HG02571 (cell line): ENCODE results near the gene NAP1L4.
"Not testable (repeated sequence)": the region's sequence is repeated elsewhere in the genome, so short reads cannot be mapped to it uniquely, and the experiment has no call there.

Experiments used
- ATAC-seq: cut with Tn5 transposase; IDR thresholded peaks from one replicate; pipeline ENCODE4 v1.9.1; 2021; ENCODE audit warnings: mild to moderate bottlenecking, moderate library complexity; ENCODE audit not compliant: unreplicated experiment

NAP1L4 gene

DNA sequence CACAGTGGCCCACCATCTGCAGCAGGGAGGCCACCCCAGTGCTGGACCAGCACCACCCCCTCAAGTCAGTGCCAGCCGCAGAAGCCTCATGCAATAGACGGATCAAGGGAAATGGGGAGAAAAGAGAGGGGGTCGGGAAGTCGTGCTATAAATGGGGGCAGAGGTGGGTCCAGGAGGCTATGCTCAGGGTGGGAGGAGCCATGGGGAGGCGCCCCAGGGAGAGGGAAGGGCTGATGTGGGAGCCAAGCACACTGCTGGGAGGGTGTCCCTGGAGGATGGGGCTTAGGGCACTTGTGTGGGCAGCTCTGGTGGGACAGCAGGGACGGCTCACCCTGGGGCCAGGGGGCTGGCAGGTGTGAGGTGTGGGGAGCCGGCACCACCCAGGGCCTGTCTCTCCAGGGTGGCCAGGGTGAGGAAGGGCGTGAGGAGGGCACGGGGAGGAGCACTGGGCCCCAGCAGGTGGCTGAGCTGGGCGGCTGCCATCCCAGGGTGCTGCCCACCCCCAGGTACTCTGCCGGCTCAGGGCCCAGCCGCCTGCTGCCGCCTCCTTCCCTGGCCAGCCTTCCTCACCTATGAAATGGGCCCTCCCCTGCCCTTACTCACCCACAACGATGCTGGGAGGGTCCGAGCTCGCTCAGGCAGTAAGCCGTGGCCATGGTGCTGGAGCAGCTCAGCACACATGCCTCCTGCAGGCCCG, 80.9 kb downstream of the NAP1L4 start:
- no peak for ATAC-seq

DNA sequence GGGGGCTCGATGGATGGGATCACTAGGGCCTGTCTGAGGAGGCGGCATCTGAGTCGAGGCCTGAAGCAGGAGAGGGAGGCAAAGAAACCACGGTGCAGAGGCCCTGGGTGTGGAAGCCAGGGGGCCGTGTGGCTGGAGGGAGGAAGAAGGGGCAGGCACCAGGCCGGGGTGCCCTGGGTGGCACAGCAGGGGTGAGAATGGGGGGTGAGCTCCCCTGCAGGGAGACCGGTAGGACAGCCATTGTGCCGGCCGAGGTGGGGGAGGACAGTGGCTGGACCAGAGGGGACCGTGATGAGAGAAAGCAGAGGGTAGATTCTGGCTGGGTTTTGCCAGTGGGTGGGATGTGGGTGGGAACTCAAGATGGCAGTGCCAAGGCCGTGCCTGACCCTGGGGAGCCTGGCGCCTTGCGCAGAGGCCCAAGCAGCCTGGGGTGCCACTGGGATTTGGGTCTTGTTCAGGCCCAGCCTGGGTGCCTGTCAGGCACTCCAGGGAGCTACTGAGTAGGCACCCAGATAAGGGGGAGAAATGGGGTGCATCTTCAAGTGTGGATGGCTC, 81.7 kb downstream of the NAP1L4 start:
- ATAC-seq: no peak

DNA sequence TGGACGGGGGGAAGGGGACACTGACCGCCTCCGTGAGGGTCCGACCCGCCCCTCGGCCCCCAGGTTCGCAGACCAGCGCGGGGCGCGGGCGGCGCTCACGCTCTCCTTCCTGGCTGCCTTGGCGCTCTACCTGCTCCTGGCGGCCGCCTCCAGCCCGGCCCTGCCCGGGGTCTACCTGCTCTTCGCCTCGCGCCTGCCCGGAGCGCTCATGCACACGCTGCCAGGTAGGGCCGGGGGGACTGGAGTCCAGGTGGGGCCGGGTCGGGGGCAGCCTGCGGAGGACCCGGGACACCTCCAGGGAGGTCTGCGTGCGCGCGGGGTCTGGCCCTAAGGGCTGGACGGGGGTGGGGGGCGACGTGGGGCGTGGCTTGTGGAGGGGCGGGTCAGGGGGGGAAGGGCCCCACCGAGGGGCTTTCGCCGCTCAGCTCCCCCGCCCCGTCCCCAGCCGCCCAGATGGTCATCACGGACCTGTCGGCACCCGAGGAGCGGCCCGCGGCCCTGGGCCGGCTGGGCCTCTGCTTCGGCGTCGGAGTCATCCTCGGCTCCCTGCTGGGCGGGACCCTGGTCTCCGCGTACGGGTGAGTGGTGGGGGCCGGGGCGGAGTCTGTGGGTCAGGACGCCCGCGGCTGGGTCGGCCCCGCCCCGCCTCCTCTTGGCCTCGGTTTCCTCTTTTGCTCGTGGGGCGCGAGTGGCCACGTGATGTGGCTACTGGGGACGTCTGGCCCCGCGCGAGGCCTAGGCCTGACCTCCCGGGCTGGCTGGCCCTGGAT, 82.8 kb downstream of the NAP1L4 start:
- ATAC-seq: no peak

DNA sequence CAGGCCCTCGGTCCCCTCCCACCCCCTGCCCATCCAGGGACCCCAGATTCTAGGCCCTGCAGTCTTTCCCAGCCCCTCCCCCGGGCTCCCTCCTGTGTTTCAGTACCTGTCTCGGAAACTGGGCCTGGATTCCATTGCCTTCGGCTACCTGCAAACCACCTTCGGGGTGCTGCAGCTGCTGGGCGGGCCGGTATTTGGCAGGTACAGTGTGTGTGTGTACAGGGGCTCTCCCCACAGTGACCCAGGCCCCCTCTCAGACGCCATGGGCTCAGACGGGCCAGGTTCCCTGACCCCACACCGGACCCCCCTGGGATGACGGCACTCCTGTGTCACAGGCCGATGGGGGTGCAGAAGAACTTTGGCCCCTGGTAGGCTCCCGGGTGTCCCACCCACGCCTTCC, 84.0 kb downstream of the NAP1L4 start:
- ATAC-seq: no peak

DNA sequence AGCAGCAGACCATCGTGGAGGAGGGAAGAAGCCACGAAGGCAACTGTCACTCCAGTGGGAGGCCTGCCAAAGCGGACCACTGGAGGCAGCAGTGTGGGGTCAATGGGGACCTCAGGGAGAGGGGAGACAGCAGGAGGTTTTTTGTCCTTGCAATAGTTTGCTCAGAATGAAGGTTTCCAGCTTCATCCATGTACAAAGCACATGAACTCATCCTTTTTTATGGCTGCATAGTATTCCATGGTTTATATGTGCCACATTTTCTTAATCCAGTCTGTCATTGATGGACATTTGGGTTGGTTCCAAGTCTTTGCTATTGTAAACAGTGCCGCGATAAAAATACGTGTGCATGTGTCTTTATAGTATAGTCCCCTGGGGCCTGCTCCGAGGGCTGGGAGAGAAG, 86.8 kb downstream of the NAP1L4 start:
- ATAC-seq: not testable (repeated sequence)

DNA sequence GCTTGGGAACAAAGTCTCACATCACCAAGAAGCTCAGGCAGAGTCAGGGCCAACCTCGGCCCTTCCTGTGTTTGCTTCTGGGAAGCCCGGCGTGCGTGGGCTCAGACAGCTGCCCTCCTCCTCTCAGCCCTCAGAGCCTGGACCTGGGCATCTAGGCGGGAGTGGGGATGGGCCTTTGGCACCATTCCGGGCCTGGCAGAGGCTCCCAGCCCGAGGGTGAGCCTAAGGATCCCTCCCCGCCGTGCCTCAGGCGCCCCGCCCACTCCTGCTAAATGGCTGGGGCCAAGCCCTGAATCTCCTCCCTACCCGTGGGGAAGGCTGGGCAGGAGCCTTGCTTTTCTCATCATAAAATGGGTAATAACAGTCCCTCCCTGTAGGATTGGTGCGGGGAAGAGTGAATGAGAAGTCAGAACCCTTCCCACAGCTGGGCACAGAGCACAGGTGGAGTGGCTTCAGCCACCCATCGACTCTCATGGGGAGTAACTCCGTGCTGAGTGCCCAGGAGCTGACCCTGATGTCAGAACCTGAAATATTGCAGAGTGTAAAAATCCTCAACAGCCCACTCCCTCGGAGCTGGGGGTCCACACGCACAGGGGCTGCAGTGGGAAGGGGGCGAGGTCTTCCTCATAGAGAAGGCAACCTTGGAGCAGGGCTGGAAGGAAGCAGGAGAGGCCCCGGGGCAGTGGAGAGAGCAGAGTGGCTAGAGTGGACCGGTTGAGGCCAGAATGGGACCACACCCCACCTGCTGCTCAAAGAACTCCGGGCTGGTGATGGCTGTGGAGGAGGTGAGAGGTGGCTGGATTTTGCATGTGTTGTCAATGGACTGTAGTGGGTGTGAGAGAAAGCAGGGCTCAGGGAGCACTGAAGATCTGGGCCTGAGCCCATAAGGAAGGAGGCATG, 87.7 kb downstream of the NAP1L4 start:
- no peak for ATAC-seq

DNA sequence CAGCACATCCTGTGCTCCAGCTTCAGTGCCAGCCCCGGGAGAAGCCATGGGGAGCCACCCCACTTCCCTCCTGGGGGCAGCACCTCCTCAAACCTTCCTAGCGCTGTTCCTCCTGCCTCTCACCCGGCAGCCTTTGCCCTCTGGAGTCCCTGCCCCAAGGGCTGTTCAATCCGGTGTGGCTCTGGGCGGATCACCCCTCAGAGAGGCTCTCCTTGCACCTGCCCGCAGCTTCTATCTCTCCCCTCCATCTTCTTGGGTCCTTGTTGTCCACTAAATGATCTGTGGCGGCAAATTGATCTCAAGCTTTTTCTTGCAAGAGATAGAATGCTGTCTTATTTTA, 88.5 kb downstream of the NAP1L4 start:
- no peak for ATAC-seq

DNA sequence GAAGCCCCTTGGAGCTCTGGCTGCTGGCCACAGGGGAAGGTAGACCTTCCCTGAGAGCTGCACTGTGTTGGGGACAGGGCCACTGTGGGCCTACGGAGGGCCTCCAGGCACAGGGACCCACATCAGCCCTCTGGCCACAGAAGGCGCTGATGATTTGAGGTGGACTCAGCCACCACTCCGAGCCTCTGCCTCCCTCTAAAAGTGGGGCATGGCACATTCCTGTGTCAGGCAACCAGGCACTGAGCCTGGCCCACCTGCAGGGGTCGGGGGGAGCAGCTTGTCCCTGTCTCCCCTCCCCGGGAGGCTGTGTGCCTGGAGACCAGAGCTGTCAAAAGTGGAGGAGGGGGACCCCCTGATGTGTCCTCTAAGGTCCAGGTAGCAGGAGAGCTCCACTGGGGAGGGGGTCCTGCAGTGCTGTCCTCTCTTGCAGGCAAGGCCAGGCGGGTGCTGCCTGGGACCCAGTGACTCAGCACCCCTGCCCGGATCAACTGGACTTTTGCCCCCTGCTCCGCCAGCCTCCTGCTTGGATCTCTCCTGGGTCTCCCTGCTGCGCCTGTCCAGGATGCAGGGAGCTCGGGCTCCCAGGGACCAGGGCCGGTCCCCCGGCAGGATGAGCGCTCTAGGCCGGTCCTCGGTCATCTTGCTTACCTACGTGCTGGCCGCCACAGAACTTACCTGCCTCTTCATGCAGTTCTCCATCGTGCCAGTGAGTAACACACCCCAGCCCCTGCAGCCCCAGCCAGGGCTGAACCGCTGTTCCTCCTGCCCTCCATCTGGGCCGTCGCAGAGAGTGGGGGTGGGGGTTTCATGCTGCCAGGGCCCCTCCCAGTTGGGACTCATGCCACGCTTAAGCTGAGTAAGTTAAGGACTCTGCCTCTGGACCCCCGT, 89.1 kb downstream of the NAP1L4 start:
- peak; percentile 3 for ATAC-seq

DNA sequence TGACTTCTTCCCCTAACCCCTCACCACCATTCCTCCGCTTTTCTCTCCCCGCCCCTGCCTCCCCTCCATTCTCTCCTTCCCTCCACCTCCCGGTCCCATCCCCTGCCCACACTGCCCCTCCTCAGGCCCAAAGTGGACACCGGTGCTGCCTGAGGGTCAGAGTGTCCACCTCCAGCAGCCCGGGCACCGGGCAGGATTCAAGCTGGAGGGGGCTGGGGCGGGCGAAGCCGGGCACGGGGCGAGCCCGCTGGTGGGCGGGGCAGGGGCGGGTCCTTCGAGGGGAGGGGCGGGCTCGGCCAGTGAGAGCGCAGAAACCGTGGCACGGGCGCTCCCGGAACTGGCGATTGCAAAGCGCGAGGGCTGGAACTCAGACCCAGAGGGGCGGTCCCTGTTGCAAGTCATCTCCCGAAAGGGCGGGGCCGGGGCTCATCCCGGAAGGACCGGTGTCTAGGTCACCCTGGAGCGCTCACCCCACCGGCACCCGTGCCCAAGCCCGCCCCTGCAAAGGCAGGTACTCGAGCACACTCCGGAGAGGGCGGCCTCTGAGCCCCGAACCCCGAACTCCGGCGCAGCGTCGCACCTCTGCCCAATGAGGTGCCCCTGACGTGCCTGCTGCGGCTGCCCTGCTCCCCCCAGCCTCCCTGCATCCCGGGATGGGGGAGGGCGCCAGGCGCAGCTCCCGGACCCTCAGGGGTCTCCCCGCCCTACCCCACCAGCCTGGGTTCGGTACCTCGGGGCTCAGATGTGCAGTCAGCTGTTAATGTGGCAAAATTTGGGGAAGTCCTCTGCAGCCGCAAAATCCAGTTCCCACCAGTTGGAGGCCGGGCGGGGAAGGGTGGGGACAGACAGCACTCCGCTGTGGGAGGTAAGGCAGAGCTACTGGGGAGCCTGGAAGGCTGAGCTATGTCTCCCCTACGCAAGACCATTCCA, 90.0 kb downstream of the NAP1L4 start:
- peak; percentile 88 for ATAC-seq

DNA sequence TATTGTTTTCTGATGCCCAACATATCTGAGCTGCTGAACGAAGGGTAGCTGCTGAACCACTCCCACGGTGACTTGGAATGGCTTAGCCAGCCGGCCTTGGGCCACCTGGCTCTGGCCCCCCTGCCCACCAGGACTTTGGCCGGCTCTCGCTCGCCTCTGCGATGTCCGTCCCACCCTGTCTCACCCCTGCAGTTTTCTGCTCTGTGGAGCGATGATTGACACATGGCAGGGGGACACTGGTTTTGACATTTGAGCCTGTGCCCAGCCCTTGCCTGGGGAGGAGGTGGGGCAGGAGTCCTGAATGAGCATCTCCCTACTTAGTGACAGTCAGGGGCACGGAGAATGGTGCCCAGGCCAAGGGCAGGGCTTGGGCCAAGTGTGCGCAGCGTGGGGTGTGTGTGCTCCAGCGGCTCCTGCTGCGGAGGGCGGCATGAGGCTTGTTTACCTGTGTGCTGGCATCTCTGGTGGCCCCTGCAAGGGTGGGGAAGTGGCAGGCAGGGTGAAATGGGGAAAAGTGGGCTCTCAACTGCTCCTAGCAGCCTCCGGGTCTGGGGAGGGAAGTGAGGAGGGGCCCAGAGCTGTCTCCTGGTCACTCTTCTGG, 90.8 kb downstream of the NAP1L4 start:
- no peak for ATAC-seq

DNA sequence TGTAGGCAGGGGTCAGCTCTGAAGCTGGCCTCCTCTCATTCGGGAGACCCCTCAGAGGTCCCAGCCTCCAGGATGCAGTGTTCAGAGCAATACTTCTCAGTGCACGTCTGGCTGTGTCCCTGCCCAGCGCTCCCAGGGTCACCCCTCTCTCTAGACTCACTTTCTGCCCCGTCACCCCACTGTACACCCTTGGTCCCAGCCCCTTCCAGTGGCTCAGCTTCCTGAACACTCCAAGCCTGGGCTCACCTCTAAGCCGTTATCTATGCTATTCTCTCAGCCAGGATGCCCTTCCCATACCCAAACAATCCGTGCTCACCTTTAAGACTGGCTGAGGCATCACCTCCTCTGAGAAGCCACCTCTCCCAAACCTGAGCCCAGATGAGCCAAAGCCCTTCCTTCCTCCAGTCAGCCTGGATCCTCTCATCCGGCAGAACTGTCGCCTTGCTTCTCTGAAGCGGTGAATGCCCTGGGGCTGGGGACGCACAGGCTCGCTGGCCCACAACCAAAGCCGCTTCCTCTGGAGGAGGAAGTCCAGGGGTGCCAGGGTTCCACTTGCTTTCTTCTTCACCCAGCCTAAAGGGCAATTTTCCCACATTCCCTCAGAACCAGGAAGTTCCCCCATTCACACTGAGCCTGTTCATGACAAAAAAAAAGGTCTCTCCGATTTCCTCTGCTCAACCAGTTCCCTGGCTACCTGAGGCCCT, 92.9 kb downstream of the NAP1L4 start:
- no peak for ATAC-seq

DNA sequence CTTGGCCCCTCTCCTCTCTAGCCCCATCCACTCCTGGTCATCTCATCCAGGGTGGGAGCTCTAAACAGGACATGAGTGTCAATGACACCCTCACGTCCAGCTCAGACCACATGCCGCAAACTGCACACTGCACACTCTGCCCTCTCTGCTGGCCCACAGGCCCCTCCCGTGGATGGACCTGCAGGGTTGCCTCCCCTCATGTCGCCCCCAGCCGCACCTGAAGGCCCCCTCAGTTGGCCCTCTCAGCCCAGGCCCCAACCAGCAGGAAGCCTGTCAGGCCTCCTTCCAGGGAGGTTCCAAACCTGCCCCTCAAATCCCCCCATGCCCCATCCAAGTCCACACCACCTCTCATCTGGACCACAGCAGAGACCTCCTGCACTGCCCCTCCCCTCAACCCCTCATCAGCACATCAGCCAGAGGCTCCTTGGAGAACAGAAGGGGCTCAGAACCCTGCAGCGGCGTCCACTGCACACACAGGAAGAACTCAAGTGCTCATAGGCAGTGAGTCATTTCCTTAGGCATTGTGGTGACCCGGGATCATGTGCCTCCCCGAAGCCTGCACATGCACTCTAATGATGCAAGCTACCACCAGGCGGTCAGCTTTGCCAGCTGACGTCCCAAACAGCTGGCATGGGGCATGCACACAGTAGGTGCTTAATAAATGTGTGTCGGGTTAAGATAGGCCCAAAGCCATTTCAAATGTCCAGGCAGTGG, 93.6 kb downstream of the NAP1L4 start:
- no peak for ATAC-seq

DNA sequence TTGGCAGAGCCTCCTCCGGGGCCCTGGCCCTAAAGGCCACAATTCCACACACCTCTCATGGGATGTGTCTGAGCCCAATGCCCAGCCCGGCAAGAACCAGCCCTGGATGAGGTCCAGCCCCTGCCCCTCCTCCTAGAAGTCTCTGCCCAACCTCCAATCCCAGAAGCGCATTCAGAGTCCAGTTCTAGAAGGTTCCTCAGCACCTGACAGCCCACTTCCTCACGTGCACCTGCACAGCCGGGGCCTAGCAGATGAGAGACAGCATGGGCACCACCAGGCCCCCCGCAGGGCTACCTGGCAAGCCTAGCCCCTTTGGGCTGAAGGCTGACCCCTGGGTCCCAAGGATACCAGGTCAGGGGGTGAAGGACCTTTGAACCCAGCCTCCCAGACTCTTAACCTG, 95.1 kb downstream of the NAP1L4 start:
- no peak for ATAC-seq

DNA sequence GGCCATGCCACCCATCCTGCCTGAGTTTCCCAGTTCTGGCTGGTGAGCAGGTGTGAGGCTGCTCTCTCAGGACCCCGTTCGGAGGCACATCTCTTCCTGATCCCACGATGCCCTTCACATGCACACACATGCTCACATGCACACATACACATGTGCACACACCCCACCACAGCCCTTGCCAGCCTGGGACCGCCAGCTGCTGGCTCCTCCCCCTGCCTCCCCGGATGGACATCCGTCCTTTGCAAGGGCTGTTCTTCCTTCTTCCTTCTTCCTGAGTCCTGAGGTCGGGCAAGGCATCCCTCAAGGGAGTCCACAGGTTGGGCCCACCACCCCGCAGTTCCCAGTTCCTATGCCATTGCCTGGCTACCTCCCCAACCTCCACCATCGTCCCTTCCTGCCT, 96.1 kb downstream of the NAP1L4 start:
- no peak for ATAC-seq
